Measurements from ENCODE around the gene ECM1.
A peak's percentile ranks its signal among the peaks of the same experiment; 100 is the strongest.

ECM1 gene

GRCh38 chr1:150546294-150546937, 38.5 kb downstream of the ECM1 start:
- DNase-seq: no peak

DNA sequence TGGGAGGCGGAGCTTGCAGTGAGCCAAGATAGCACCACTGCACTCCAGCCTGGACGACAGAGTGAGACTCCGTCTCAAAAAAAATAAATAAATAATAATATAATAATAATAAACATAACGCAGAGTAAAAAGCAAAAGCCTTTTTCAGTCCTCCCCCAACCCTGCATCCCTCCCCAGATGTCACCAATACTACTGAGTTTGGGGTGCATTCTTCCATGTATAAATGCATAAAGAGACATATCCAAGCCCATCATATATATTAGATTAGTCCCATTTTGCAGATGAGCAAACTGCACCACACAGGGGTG, 40.4 kb downstream of the ECM1 start:
- DNase-seq: no peak

GRCh38 chr1:150548632-150549495, 41.0 kb downstream of the ECM1 start, which contains the start of gene ADAMTSL4:
TSS of gene ADAMTSL4 (plus strand) at chr1:150549408. CDS start at chr1:150552289, 2,881 bp downstream.
- peak in 1 of 2 donors; percentile 38 for DNase-seq

DNA sequence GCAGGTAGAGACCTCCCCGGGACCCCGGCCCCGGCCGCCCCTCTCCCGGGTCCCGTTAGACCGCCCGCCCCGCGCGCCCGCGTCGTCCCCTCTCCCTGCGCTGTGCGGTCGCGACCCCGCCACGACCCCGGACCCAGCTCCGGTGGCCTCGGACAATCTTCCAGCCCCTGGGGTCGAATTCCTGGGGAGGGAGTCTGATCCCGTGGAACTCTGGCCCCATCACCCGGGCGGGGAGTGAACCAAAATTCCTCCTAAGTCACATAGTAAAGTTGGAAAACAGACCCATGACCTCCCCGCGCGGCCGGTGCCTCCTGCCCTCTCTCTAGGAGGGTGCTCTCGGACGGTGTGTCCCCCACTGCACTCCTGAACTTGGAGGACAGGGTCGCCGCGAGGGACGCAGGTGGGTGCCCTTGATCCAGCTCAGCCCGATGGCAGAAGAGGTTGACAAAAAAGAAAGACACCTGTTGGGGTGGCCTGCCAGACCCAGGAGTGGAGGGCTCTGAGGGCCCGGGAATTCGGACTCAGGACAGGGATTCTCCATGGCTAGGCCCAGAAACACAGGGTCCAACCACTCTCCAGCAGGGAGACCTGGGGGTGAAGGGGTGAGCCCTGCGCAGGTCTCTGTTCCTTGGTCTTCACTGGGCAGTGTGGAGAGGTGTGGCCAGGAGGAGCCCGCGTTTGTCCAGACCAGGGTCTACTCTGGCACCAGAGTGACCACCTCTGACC, 41.8 kb downstream of the ECM1 start:
- DNase-seq: no peak

- no peak for DNase-seq
These were observed 42.5 kb downstream of the ECM1 start for GRCh38 chr1:150550222-150551050.

DNA sequence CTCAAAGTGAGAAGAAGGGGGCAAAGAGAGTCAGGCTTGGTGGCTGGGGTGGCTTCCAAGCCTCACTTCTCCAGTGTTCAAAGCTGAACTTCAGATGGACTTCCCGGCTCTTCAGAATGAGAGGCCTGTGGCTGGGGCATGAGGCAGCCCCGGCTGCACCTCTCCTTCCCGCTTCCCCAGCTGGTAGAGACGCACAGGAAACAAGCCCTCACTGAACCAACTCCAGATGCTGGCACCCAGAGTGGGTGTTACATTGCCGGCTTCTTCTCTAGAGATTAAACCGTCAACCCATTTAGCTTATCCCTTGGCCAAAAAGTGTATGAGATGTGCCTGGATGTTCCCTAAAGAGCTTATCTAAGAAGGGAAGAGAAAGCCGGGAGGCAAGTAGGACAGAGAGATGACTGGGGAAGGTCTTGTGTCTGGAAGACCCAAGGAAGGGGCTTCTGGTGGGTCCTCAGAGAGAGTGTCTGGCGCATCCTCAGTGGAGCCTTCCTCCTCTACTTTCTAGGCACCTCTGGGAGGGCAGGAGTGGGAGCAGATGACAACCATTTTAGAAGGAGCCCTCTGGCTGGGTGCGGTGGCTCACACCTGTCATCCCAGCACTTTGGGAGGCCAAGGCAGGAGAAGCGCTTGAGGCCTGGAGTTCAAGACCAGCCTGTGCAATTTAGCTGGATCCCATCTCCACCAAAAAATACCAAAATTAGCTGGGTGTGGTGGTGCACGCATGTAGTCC, 43.3 kb downstream of the ECM1 start:
- peak; percentile 25 to 30 for DNase-seq

DNA sequence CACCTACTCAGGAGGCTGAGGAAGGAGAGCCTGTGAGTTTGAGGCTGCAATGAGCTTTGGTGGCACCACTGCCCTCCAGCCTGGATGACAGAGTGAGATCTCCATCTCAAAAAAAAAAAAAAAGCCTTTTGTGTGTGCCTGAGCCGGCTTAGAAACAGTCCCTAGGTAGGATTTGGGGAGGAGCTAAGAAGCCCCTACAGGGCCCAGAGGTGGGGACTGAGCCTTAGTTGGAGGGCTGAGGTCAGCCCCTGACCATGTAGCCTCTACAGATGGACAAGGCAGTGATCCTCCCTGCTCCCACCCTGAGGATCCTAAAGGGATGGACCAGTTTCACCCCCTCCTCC, 43.8 kb downstream of the ECM1 start:
- no peak for DNase-seq

- peak; percentile 69 to 94 for DNase-seq
These were observed 44.4 kb downstream of the ECM1 start for GRCh38 chr1:150552128-150552910.

DNA sequence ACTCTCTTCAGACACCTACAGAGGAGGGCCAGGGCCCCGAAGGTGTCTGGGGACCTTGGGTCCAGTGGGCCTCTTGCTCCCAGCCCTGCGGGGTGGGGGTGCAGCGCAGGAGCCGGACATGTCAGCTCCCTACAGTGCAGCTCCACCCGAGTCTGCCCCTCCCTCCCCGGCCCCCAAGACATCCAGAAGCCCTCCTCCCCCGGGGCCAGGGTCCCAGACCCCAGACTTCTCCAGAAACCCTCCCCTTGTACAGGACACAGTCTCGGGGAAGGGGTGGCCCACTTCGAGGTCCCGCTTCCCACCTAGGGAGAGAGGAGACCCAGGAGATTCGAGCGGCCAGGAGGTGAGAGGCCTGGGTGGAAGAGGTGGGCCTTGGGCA, 45.0 kb downstream of the ECM1 start:
- no peak for DNase-seq

GRCh38 chr1:150553392-150554085, 45.6 kb downstream of the ECM1 start:
- no peak for DNase-seq

DNA sequence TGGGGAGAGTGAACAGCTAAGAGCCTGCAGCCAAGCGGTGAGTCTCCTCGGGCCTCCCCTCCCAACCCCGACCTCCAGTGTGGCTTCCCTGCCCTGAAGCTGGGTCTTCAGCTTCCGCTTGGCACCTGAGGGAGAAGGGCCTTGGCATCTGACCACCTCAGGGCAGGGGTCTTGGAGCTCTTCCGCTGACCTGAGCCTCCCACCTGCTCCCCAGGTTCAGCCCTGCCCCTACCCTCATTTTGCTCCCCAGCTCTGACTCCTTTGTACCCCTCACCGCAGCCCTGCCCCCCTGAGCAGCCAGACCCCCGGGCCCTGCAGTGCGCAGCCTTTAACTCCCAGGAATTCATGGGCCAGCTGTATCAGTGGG, 46.2 kb downstream of the ECM1 start:
- no peak for DNase-seq

DNA sequence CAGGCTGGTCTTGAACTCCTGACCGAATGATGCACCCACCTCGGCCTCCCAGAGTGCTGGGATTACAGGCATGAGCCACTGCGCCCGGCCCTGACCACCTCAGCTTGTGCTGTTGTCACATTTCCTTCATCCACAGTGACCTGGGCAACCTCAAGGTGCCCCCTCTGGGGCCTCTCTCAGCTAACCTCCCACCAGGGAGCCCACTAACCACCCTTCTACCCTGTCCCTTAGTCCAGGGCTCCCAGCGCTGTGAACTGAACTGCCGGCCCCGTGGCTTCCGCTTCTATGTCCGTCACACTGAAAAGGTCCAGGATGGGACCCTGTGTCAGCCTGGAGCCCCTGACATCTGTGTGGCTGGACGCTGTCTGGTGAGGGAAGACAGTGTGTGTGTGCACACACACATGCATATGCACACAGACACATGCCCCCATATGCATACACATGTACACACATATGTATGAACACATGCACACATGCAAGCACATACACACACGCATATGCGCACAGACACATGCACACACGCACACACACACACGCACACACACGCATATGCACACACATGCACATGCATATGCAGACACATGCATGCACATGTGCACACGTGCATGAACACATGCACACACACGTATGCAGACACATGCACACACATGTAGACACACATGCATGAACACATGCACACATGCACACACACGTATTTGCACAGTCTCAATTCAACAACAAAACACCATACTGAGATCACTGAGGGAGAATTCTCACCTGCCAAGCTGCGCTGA, 47.5 kb downstream of the ECM1 start:
- DNase-seq: no peak

DNA sequence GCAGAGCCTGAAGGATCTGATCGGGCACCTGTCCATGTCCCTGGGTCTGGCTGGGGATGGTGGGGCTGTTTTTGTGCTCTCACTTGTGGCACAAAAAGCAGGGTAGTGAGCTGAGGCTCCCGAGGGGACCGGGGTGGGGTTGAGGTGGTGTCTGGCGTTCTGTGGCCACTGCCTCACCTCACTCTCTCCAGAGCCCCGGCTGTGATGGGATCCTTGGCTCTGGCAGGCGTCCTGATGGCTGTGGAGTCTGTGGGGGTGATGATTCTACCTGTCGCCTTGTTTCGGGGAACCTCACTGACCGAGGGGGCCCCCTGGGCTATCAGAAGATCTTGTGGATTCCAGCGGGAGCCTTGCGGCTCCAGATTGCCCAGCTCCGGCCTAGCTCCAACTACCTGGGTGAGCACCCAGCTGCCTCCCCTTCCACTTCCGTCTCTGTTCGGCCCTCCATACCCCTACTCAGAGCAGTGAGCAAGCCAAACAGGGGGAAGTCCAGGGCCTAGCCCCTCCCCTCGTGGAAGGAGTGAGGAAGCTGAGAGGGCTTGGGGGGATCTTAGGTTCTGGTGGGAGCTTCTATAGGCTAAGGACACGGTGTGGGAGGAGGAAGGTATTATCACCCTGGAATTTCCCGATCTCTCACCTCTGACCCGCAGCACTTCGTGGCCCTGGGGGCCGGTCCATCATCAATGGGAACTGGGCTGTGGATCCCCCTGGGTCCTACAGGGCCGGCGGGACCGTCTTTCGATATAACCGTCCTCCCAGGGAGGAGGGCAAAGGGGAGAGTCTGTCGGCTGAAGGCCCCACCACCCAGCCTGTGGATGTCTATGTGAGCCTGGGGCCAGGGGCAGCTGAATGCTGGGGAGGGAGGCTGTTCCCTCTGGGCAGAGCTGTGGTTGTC, 48.3 kb downstream of the ECM1 start:
- no peak for DNase-seq

GRCh38 chr1:150557065-150557600, 49.2 kb downstream of the ECM1 start:
- DNase-seq: no peak

DNA sequence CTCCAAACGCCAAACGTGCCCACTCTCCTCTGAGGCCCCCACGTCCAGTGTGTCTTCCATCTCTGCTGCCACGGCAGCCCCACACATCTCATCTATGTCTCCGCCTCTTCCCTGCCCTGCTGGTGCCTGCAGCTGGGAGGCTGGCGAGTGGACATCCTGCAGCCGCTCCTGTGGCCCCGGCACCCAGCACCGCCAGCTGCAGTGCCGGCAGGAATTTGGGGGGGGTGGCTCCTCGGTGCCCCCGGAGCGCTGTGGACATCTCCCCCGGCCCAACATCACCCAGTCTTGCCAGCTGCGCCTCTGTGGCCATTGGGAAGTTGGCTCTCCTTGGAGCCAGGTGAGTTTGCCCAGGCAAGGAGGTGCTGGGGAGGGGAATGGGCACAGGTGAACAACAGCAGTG, 49.9 kb downstream of the ECM1 start:
- DNase-seq: no peak

DNA sequence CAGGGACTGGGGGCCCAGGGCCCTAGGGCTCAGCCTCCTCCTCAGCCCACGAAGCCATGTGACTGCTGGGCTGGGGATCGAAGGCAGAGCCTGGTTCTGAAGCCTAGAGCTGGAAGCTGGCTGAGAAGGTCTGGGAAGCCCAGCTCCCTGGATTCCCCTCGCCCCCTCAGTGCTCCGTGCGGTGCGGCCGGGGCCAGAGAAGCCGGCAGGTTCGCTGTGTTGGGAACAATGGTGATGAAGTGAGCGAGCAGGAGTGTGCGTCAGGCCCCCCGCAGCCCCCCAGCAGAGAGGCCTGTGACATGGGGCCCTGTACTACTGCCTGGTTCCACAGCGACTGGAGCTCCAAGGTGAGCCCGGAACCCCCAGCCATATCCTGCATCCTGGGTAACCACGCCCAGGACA, 50.4 kb downstream of the ECM1 start:
- no peak for DNase-seq

- no peak for DNase-seq
These were observed 51.1 kb downstream of the ECM1 start for GRCh38 chr1:150558761-150559655.

DNA sequence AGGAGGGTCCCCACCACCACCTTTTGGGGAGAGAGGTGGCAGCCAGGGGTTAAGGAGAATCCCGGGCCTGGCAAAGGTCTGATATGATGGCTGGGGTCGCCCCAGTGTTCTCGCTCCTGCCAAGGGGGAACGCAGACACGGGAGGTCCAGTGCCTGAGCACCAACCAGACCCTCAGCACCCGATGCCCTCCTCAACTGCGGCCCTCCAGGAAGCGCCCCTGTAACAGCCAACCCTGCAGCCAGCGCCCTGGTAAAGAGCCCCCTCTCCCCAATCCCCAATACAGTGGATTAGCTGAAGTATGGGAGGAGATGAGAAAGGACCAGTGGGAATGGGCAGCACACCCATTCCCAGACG, 51.7 kb downstream of the ECM1 start:
- DNase-seq: no peak
